ENCODE data around the gene CACNB1.

CACNB1 gene

DNA sequence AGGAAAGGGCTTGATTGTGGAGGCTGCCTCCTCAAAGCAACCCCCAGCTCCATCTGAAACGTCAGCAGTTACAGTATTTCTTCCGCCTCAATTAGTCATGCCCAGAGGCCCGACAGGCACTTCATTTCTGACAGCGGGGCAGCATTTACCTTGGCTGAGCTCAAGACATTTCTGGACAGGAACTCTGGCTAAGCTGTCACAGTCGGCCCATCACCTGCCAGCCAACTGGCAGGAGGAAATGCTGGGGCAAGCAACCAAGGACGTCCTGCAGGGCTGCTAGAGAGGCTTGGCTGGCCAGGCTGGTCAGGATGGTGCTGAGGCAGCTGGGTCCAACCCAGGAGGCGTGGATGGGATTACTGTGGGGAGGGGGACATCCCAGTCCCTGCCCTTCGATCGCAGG is 73.8 kb downstream of the CACNB1 start:
- DNase-seq (no peak), ATAC-seq (no peak)

Data from stimulated activated naive CD8-positive, alpha-beta T cell treated with anti-CD3 and anti-CD28 coated beads, Interleukin-15, Interleukin-2, amounts not matched to agents 100 U/mL and 50 U/mL, for 24 hours (primary cell).